Muscle layer of duodenum (tissue), 2 donors: ENCODE data around the gene SORBS1.

Source experiments
- H3K27ac ChIP-seq: one replicate; pipeline ENCODE4 v1.7.0; 2013; ENCODE audit warnings: mild to moderate bottlenecking, low read length
- H3K27me3 ChIP-seq: one replicate; pipeline ENCODE4 v1.7.0; 2013; ENCODE audit warnings: low read depth, mild to moderate bottlenecking, control low read depth, low read length
- H3K36me3 ChIP-seq, 2 donors: one replicate each; pipeline ENCODE4 v1.7.0; 2013; ENCODE audit warnings: low read length in 2 of 2, control low read depth in 1 of 2, mild to moderate bottlenecking in 1 of 2; ENCODE audit not compliant: insufficient read depth in 2 of 2, control insufficient read depth in 1 of 2
- H3K4me1 ChIP-seq, 2 donors: one replicate each; pipeline ENCODE4 v1.7.0; 2013; ENCODE audit warnings: low read length in 2 of 2, mild to moderate bottlenecking in 2 of 2, control low read depth in 1 of 2, moderate library complexity in 1 of 2; ENCODE audit not compliant: insufficient read depth in 2 of 2, control insufficient read depth in 1 of 2
- H3K4me3 ChIP-seq, 2 donors: one replicate each; pipeline ENCODE4 v1.7.0; 2013; ENCODE audit warnings: low read length in 2 of 2, low read depth in 1 of 2, mild to moderate bottlenecking in 1 of 2
- H3K9me3 ChIP-seq, 2 donors: one replicate each; pipeline ENCODE4 v1.7.0; 2013; ENCODE audit warnings: low read length in 2 of 2, control low read depth in 1 of 2, mild to moderate bottlenecking in 1 of 2; ENCODE audit not compliant: control insufficient read depth in 1 of 2
- donor health status: healthy.

Gene SORBS1

GRCh38 chr10:95373660-95374059 lies 187.5 kb downstream of the SORBS1 start:
- H3K4me3 ChIP-seq = no peak overlapping the region
- H3K4me1 ChIP-seq = peaks cover 6 to 31% of the 10 kb centered on the region in 2 donors
- H3K27ac ChIP-seq = no peak overlapping the region
- peaks cover 22 to 23% of the 10 kb centered on the region in 2 donors for H3K36me3 ChIP-seq
- no peaks in the 10 kb centered on the region for H3K27me3 ChIP-seq
- no peaks in the 10 kb centered on the region for H3K9me3 ChIP-seq

- H3K4me3 ChIP-seq = no peak overlapping the region
- no peaks in the 10 kb centered on the region for H3K9me3 ChIP-seq
- H3K27ac ChIP-seq = no peak overlapping the region
- H3K27me3 ChIP-seq = no peaks in the 10 kb centered on the region
- peaks cover 0 to 9% of the 10 kb centered on the region in 2 donors for H3K36me3 ChIP-seq
- H3K4me1 ChIP-seq = peaks cover 0 to 51% of the 10 kb centered on the region in 2 donors
Measured at GRCh38 chr10:95364342-95364741, 196.8 kb downstream of the SORBS1 start.

GRCh38 chr10:95363303-95363912 lies 197.8 kb downstream of the SORBS1 start:
- Histone ChIP-seq H3K27ac (no peak overlapping the region), H3K4me3 (no peak overlapping the region), H3K4me1 (peaks cover 0 to 53% of the 10 kb centered on the region in 2 donors), H3K9me3 (no peaks in the 10 kb centered on the region), H3K27me3 (no peaks in the 10 kb centered on the region), H3K36me3 (peaks cover 0 to 9% of the 10 kb centered on the region in 2 donors)

DNA sequence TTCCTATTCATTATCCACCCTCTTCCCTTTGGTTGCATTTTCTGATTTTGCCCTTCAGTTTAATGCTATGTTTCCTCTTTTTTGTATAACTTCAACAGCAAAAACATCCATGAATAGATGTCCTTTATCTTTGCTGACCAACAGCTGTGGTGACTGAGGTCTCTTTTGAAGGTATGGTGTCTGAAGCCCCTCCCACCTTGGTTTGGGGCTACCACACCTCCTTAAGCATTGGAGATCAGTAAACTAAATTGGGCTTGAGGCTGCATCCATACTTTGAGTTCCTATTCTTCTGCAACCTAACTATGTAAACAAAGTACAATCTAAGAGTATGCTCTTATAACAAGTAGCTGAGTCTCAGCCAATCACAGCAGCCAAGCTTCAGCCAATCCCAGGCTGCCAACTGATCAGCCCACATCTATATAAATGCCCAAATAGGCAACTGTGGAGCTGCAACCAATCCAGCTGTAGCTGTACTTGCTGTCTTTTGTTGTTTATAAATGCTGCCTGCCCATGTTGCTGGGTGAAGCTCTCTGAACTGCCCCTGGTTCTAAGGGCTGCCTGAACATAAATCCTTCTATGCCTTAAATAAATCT lies 201.0 kb downstream of the SORBS1 start:
- H3K27me3 ChIP-seq = no peaks in the 10 kb centered on the region
- H3K36me3 ChIP-seq = peaks cover 11 to 22% of the 10 kb centered on the region in 2 donors
- no peaks in the 10 kb centered on the region for H3K9me3 ChIP-seq
- peaks cover 0 to 65% of the 10 kb centered on the region in 2 donors for H3K4me1 ChIP-seq
- no peak overlapping the region for H3K27ac ChIP-seq
- H3K4me3 ChIP-seq = no peak overlapping the region

DNA sequence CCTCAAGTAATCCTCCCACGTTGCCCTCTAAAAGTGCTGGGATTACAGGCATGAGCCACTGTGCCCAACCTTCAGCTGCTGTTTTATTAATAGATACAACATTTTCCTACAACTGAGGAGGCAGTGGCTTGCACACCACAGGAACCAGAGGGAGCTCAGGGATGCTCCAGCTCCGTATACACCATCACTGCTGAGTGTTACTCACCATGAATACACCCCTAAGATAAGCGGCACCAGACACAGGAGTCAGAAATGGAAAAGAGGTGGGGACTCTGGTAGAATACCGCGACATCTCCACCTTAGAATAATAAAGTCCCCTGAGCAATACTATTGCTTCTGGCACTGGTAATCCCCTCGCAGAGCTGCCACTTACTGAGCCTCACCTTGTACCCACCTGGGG lies 201.7 kb downstream of the SORBS1 start:
- peaks cover 19 to 20% of the 10 kb centered on the region in 2 donors for H3K36me3 ChIP-seq
- H3K27ac ChIP-seq = no peak overlapping the region
- peaks cover 0 to 60% of the 10 kb centered on the region in 2 donors for H3K4me1 ChIP-seq
- no peaks in the 10 kb centered on the region for H3K27me3 ChIP-seq
- no peak overlapping the region for H3K4me3 ChIP-seq
- no peaks in the 10 kb centered on the region for H3K9me3 ChIP-seq

DNA sequence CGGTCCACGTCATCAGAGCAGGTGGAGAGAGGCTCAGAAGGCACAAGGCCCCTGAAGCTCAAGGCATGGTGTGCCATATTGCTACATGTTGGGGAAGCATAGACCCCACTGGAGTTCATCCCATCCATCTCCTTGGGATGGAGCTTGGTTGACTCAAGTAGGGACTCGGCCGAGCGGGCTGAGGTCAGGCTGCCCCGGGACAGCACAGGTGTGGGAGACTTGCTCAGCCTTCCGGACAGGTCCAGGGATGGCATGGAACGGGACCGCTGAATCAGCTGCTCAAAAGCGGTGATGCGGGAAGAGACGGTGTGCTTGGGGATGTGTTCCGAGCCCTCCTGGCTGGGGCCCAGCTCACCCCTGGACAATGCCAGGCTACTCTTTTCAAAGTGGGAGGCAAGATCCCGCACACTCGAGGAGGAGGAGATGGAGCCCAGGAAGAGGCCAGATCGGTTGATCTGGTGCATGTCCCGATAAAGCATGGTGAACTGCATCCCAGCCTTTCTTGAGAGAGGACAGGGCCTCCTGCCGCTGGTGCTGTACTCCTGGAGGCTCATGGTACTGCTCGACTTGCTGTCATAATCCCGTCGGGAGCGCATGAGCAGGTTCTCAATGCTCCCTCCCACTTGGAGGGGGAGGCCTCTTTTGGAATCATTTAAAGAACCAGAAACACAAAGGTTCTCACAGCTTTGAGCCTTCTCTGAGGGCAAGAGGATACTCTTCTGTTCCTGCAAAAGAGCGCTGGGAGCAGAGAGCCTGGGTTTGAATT lies 204.8 kb downstream of the SORBS1 start:
- no peaks in the 10 kb centered on the region for H3K27me3 ChIP-seq
- no peak overlapping the region for H3K27ac ChIP-seq
- H3K9me3 ChIP-seq = no peaks in the 10 kb centered on the region
- peaks cover 29 to 46% of the 10 kb centered on the region in 2 donors for H3K36me3 ChIP-seq
- H3K4me1 ChIP-seq = peaks cover 0 to 46% of the 10 kb centered on the region in 2 donors
- no peak overlapping the region for H3K4me3 ChIP-seq

GRCh38 chr10:95355301-95355700 lies 205.9 kb downstream of the SORBS1 start:
- Histone ChIP-seq H3K36me3 (peaks cover 29 to 53% of the 10 kb centered on the region in 2 donors), H3K9me3 (no peaks in the 10 kb centered on the region), H3K4me1 (peaks cover 0 to 47% of the 10 kb centered on the region in 2 donors), H3K4me3 (no peak overlapping the region), H3K27me3 (no peaks in the 10 kb centered on the region), H3K27ac (no peak overlapping the region)

- Histone ChIP-seq H3K4me1 (peaks cover 0 to 35% of the 10 kb centered on the region in 2 donors), H3K9me3 (no peaks in the 10 kb centered on the region), H3K27ac (no peak overlapping the region), H3K27me3 (no peaks in the 10 kb centered on the region), H3K4me3 (no peak overlapping the region), H3K36me3 (peaks cover 30 to 58% of the 10 kb centered on the region in 2 donors)
Measured at GRCh38 chr10:95354110-95354509, 207.1 kb downstream of the SORBS1 start.

DNA sequence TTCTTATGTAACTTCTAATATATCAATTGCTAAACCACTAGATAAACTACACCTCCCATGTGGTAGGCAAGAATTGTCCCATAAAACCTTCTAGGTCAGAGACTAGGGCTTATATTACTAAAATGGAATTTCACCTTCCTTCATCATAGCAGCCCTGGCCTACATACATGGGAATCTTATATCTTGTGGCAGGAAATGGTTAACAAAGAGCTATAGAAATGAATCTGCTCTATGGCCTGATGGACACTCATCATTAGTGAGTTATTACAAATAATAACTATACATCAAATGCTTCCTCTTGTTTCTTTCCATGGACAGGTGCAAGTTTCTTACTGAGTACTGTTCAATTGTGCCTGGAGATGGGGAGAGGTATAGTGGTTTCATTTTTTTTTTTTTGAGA lies 208.0 kb downstream of the SORBS1 start:
- Histone ChIP-seq H3K36me3 (peaks cover 37 to 64% of the 10 kb centered on the region in 2 donors), H3K27ac (no peak overlapping the region), H3K9me3 (no peaks in the 10 kb centered on the region), H3K27me3 (no peaks in the 10 kb centered on the region), H3K4me3 (no peak overlapping the region), H3K4me1 (peaks cover 0 to 37% of the 10 kb centered on the region in 2 donors)

GRCh38 chr10:95352684-95353083 lies 208.5 kb downstream of the SORBS1 start:
- peaks cover 37 to 61% of the 10 kb centered on the region in 2 donors for H3K36me3 ChIP-seq
- H3K4me1 ChIP-seq = peaks cover 0 to 41% of the 10 kb centered on the region in 2 donors
- no peaks in the 10 kb centered on the region for H3K27me3 ChIP-seq
- H3K4me3 ChIP-seq = no peak overlapping the region
- no peaks in the 10 kb centered on the region for H3K9me3 ChIP-seq
- H3K27ac ChIP-seq = no peak overlapping the region

DNA sequence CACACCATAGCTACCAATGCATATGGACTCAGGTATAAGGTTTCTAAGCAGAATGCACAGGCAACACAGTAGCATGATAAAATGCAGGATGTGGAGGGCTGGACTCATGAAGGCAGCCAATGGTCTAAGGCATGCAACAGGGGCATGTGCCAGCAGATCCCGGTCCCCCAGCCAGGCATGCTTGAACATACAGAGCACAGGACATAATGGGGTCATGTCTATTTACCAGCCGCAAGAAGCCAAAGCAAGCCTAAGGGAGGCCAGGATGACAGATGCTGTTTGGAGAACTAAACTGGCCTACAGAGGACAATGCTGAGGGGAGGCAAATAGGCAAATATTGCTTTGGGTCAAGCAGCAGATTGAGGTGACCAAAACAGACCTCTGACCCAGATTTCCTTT lies 210.3 kb downstream of the SORBS1 start:
- H3K4me3 ChIP-seq = no peak overlapping the region
- H3K36me3 ChIP-seq = peaks cover 32 to 52% of the 10 kb centered on the region in 2 donors
- H3K27ac ChIP-seq = no peak overlapping the region
- no peaks in the 10 kb centered on the region for H3K9me3 ChIP-seq
- H3K27me3 ChIP-seq = no peaks in the 10 kb centered on the region
- H3K4me1 ChIP-seq = peaks cover 0 to 34% of the 10 kb centered on the region in 2 donors
